SJSA1 (cell line): ENCODE data around the gene UCK1. TPM values are rescaled to one million over a fixed set of nuclear protein-coding genes. Genes with fewer than 3 reads are reported as not detected.

ENCODE experiments used
- DNase-seq, 2 experiments: peaks; one replicate each; pipeline ENCODE4 v3.0.0-alpha.2; 2015 to 2020; ENCODE audit warnings: low spot score in 2 of 2, low read depth in 1 of 2
- H3K27ac ChIP-seq: fragments of 250-450 bp; sonication (Bioruptor Pico); 2 replicates; pipeline ENCODE4 v1.5.1; 2020; ENCODE audit warnings: mild to moderate bottlenecking, moderate library complexity
- H3K27me3 ChIP-seq: fragments of 250-450 bp; sonication (Bioruptor Pico); replicated peaks from 2 replicates; pipeline ENCODE4 v1.5.1; 2020; ENCODE audit warnings: mild to moderate bottlenecking, moderate library complexity
- H3K36me3 ChIP-seq: fragments of 250-450 bp; sonication (Bioruptor Pico); 2 replicates; pipeline ENCODE4 v1.5.1; 2020; ENCODE audit warnings: mild to moderate bottlenecking
- H3K4me1 ChIP-seq: fragments of 250-450 bp; sonication (Bioruptor Pico); replicated peaks from 2 replicates; pipeline ENCODE4 v1.6.1; 2021; ENCODE audit warnings: mild to moderate bottlenecking
- H3K4me3 ChIP-seq: fragments of 250-450 bp; sonication (Bioruptor Pico); 2 replicates; pipeline ENCODE4 v1.5.1; 2020; ENCODE audit warnings: mild to moderate bottlenecking
- H3K9me3 ChIP-seq: fragments of 250-450 bp; sonication (Bioruptor Pico); replicated peaks from 2 replicates; pipeline ENCODE4 v1.5.1; 2020; ENCODE audit warnings: mild to moderate bottlenecking
- total RNA-seq: library from RNA; depleted of rRNA; stranded (reverse); fragments of >200 nt; shearing (Covaris generic); gene quantifications from 2 replicates; pipeline ENCODE4 v1.2.3, GENCODE V29; 2014

The UCK1 gene
- total RNA-seq, 1 experiment from 2014 or later, result 21.9 TPM

DNA sequence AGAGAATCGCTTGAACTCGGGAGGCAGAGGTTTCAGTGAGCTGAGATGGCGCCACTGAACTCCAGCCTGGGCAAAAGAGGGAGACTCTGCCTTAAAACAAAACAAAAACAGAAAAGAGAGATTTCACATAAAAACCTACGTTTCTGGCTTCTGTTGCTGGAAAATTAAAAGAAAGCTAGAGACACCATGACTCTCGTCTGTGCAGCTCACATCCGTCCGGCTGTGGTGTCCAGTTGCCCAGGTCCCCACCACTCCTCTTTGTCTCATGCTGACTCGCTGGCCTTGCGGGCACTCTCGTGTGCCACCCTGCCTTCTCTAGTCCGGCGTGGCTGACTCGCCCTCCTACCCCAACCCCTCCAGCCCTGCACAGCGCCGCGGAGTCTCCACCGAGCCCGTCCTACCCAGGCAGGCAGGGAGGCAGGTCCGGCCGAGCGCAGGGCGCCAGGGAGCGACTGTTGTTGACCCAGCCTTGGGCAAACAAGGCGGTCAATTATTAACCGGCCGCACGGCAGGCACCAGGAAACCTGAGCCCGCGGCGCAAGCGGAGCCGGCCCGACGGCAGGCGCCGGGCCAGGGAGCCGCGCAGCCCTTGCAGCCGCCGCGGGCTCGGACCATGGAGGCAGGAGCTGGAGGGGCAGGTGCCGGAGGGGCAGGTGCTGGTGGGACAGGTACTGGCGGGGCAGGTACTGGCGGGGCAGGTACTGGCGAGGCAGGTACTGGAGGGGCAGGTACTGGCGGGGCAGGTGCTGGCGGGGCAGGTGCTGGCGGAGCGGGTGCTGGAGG, 14.1 kb upstream of the UCK1 start, which contains the start of gene PRRT1B:
TSS of gene PRRT1B (plus strand) at position 521 of the 783 bp plus-strand sequence. CDS start at position 614, 93 bp downstream.
- Histone ChIP-seq H3K9me3 (peaks cover 16% of the 10 kb centered on the region), H3K4me1 (peaks cover 5% of the 10 kb centered on the region), H3K4me3 (no peak within 1 kb of the TSS), H3K36me3 (no peaks in the 10 kb centered on the region), H3K27ac (no peak within 1 kb of the TSS), H3K27me3 (peaks cover 21% of the 10 kb centered on the region)
- no peak for DNase-seq

DNA sequence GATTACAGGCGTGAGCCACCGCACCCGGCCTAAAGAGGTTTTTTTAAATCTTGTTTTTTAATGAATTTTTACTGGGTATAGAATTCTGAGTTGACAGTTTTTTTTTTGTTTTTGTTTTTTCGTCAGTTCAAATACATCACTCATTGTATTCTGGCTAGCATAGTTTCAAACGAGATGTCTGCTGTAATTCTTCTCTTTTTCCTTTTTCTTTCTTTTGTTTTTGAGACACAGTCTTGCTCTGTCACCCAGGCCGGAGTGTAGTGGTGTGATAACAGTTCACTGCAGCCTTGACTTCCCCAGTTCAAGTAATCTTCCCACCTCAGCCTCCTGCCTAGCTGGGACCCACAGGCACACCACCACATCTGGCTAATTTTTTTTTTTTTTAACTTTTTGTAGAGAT, 12.1 kb upstream of the UCK1 start:
- Histone ChIP-seq H3K4me1 (peaks cover 5% of the 10 kb centered on the region), H3K36me3 (no peaks in the 10 kb centered on the region), H3K27me3 (peaks cover 21% of the 10 kb centered on the region), H3K9me3 (peaks cover 16% of the 10 kb centered on the region), H3K27ac (no peak overlapping the region), H3K4me3 (no peak overlapping the region)
- no peak for DNase-seq

DNA sequence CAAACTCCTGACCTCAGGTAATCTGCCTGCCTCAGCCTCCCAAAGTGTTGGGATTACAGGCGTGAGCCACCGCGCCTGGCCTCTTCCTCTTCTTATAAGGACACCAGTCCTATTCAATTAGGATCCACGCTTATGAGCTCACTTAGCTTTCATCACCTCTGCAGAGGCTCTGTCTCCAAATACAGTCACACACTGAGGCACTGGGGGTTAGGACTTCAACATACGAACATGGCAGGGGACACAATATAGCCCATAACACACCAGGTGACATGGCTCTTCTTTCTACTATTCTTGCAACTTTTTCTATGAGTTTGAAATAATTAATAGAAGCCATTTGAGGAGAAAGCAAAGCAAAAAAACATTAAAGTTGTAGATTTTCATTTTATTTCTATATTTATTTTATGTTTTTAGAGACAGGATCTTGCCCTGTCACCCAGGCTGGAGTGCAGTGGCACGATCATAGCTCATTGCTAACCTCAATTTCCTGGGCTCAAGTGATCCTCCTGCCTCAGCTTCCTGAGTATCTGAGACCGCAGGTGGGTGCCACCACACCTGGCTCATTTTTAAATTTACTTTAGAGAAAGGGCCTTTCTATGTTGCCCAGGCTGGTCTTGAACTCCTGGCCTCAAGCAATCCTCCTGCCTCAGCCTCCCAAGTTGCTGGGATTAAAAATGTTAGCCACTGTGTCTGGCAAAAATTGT, 8.3 kb upstream of the UCK1 start:
- Histone ChIP-seq H3K27ac (no peak overlapping the region), H3K36me3 (no peaks in the 10 kb centered on the region), H3K27me3 (no peaks in the 10 kb centered on the region), H3K4me3 (no peak overlapping the region), H3K4me1 (no peaks in the 10 kb centered on the region), H3K9me3 (peaks cover 10% of the 10 kb centered on the region)
- no peak for DNase-seq

DNA sequence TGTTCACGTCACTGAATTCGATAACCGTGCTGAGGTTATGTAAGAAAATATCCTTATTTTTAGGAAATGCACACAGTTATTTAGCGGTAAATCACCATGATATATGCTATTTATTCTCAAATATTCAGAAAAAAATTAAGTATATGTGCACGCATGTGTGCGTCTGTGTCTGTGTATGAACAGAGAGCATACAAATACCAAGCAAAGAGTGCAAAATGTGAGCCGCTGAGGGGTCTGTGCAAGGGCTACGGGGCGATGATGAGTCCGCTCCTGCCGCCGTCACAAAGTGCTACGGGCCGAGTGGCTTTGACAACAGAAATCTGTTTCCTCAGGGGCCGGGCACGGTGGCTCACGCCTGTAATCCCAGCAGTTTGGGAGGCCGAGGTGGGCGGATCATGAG, 6.9 kb upstream of the UCK1 start:
- no peak overlapping the region for H3K4me3 ChIP-seq
- DNase-seq, result no peak
- no peaks in the 10 kb centered on the region for H3K27me3 ChIP-seq
- H3K36me3 ChIP-seq, result no peaks in the 10 kb centered on the region
- H3K27ac ChIP-seq, result no peak overlapping the region
- no peaks in the 10 kb centered on the region; the same call in 1 of the 2 replicates for H3K9me3 ChIP-seq
- H3K4me1 ChIP-seq, result no peaks in the 10 kb centered on the region

DNA sequence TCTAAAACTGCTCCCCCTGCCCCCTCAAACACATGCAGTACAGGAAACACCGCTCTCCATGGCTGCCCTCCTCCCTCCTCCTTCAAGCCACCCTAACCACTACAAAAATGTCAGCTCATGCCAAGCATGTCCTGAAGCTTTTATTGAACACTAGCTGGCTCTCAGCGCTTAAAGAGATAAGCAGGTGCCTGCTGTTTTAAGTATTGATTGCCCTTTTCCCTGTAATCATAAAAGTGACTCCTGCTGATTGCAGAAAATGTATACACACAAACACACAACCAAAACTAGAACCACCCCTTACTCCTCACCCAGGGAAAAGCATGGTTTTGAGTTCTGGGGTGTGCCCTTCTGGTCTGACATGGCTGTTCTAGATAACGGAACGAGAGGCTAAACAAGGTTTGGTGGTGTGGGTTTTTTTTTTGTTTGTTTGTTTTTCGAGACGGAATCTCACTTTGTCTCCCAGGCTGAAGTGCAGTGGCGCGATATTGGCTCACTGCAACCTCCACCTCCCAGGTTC, 3.7 kb upstream of the UCK1 start:
- H3K36me3 ChIP-seq, result peaks cover 10% of the 10 kb centered on the region
- peaks cover 12% of the 10 kb centered on the region for H3K4me1 ChIP-seq
- no peak overlapping the region for H3K27ac ChIP-seq
- no peak for DNase-seq
- no peaks in the 10 kb centered on the region for H3K27me3 ChIP-seq
- H3K9me3 ChIP-seq, result no peaks in the 10 kb centered on the region
- H3K4me3 ChIP-seq, result no peak overlapping the region

DNA sequence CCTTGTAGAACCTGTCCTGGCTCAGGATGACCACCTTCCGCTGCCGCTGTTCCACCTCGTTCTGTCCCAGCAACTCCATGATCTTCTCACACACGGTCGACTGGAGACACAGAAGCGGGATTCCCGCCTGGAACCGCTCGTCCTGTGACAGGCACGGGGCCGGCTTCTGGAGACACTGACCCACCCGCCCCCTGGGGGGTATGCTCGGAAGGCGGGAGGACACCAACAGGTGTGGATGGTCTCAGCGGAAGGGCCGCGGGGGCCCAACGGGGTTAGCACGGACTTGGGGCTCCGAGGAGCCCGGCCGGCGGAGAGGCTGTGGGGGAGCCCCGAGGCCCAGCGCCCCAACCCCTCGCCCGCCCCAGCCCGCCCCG, 530 bp downstream of the UCK1 start:
- peak; percentile 22 to 64 for DNase-seq
- Histone ChIP-seq H3K4me1 (peaks cover 16% of the 10 kb centered on the region), H3K27me3 (no peaks in the 10 kb centered on the region), H3K9me3 (no peaks in the 10 kb centered on the region), H3K4me3 (peak overlapping the region; percentile 88), H3K36me3 (peaks cover 47% of the 10 kb centered on the region), H3K27ac (peak overlapping the region; percentile 29; the same call in 1 of the 2 replicates)

DNA sequence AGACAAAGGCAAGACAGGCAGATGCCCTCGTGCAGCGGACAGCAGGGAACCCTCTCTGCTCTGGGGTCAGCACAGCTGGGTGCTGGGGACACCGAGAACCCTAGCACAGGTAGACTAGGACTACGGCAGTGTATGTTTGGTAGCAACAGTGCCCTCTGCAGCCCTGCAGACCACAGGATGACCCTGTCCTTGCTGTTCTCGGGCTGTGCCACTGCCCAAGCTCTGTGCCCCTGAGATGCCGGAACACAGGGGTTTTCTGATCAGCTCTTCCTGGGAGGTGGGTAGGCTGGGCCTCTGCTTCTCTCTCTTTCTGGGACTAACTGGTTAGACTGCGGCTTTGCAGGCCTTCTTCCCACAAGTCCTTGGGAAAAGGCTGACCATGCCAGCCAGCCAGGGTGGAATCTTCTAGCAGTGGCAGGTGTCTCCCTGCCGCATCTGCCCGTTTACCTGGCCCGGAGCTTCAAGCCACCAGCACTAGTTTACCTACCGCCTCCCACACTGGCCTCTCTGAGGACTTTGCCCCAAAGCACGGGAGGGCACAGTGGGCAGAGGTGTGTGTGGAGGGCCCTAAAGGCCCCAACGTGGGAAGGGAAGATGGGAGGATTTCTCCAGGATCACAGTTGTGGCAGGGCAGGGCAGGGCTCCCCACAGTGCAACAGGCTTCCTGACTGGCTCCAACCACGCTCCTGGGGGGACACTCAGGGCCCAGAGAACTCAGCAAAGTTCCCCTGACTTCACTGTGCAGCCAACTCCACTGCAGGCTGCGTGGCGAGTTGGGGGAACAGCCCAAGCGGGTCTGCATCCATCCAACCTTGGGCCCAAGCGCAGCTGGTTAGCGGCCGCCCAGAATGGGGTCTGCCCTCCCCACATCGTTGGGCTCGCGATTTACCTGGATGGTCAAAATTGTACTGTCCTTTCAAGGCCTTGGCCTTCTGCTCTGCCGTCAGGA, 1.2 kb downstream of the UCK1 start:
- Histone ChIP-seq H3K27ac (no peak overlapping the region), H3K9me3 (no peaks in the 10 kb centered on the region), H3K4me3 (peak overlapping the region; percentile 88), H3K36me3 (peaks cover 53% of the 10 kb centered on the region), H3K4me1 (peaks cover 16% of the 10 kb centered on the region), H3K27me3 (no peaks in the 10 kb centered on the region)
- DNase-seq, result no peak

DNA sequence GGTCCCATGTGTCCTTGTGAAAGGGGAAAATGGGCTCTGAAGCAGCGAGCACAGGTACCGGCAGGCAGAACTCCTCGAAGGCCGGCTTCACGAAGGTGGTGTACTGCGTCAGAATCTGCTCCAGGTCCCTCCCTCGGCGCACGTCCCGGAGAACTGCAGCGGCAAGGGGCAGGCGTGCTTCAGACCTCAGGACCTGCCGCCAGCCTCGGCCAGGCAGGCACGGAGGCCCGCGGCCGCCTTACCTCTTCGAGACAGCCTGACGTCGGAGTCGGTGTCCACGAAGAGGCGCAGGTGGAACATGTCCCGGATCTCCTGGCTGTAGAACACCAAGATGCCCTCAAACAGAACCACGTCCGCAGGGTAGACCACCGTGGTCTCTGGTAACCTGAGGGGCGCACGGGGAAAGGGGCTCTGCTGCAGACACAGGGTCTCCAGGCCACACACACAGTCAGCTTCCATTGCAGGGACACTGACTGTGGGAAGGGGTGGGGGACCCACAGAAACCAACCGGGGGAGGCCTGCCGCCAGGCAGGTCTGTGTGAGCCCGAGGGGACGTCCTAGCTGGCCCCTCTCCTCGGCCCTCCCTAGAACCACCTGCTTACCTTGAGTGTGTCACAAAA, 2.1 kb downstream of the UCK1 start:
- H3K27ac ChIP-seq, result no peak overlapping the region
- no peak for DNase-seq
- no peaks in the 10 kb centered on the region for H3K27me3 ChIP-seq
- peaks cover 62% of the 10 kb centered on the region for H3K36me3 ChIP-seq
- H3K4me3 ChIP-seq, result no peak overlapping the region
- peaks cover 16% of the 10 kb centered on the region for H3K4me1 ChIP-seq
- H3K9me3 ChIP-seq, result no peaks in the 10 kb centered on the region

DNA sequence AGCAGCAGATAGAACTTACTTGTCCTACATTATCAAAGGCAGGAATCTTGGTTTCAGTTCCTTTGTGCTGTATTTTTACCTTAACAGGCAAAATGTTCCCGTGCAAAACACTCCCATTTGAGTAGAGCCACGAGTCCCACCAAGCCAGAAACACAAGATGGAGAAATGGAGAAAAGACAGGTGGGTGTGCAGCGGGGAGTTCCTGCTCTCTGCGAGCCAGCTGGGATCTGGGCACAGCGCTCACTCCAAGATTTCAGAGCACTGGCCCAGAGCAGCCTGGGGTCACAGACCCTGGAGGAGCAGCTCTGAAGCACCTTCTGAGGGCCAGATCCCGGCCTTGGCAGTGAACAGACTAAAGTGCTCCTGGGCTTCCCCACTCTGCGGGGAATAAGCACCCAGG, 2.9 kb downstream of the UCK1 start:
- H3K4me3 ChIP-seq, result no peak overlapping the region
- no peaks in the 10 kb centered on the region for H3K9me3 ChIP-seq
- H3K27me3 ChIP-seq, result no peaks in the 10 kb centered on the region
- no peak for DNase-seq
- H3K27ac ChIP-seq, result no peak overlapping the region
- H3K36me3 ChIP-seq, result peaks cover 70% of the 10 kb centered on the region
- H3K4me1 ChIP-seq, result peaks cover 16% of the 10 kb centered on the region

DNA sequence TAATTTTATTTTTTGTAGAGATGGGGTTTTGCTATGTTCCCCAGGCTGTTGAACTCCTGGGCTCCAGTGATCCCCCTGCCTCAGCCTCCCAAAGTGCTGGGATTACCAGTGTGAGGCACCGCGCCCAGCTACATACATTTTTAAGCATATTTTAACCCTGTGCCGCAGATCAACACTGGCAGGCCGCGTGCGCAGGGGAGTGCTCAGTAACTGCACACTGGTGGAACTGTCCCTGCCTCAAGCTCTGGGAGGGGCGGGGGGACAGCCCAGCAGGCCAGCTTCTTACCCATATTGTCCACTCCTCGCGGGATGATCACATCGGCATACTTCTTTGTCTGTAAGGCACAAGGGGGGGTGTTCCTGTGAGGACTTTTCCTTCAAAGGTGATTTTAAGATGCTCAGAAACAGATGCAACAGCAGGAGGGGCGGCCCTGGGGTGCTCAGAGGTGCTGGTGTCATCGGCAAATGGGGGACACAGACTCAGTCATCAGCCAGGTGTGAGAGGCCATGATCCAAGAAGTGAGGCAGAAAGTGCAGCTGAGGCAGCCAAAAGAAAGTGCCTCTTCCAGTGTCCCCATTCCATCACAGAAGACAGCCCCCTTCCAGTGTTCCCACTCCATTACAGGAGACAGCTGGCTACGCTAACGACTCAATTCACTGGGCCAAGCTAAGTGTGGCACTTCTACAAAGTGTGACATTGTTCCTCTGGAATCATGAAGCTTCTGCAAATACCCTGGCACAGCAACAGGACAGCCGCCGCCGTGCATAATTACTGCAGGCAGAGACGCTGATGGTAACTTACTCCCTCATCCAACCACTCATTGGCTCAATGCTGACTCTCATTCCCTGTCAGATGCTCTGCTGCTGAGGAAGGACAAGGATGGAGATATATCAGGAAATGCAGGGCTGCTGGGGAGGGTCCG, 5.2 kb downstream of the UCK1 start:
- H3K27ac ChIP-seq, result no peak overlapping the region
- no peaks in the 10 kb centered on the region for H3K9me3 ChIP-seq
- peaks cover 11% of the 10 kb centered on the region for H3K4me1 ChIP-seq
- H3K27me3 ChIP-seq, result no peaks in the 10 kb centered on the region
- no peak overlapping the region for H3K4me3 ChIP-seq
- DNase-seq, result no peak
- peaks cover 91% of the 10 kb centered on the region for H3K36me3 ChIP-seq

DNA sequence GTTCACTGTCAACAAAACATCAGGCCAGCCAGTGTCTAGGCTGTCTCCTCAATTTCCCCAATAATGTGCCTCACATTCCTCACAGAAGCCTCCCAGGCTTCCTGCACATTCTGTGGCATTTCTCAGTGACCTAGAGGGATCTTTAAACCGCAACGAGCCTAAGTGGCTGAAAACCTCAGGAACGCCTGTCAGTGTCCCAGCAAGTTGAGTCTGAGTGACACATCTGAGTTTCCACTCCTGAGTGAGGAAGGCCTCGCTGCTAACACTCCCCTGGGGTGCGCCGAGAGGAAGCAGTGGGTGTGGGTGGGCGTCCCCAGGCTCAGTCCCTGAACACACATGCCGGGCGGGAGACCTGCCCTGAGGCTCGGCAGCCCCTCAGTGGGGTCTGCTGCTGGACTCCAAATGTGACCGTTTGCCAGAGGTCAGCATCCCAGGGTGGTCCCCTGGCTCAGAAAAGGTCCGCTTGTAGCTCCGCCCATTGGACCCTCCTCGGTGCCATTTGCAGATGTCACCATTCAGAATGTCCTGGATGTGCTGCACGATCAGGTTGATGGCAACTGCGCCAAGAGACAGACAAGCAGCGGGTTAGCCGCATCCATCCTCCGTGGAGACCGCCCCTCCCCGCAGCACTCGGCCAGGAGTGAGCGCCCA, 6.3 kb downstream of the UCK1 start:
- Histone ChIP-seq H3K27me3 (no peaks in the 10 kb centered on the region), H3K4me1 (peaks cover 4% of the 10 kb centered on the region), H3K27ac (no peak overlapping the region), H3K4me3 (no peak overlapping the region), H3K9me3 (no peaks in the 10 kb centered on the region), H3K36me3 (peaks cover 93% of the 10 kb centered on the region)
- DNase-seq, result no peak
